Mucosa of rectum (tissue), 2 donors: ENCODE measurements around the gene HRAS.

ENCODE experiments used
- H3K27ac ChIP-seq, 2 donors: one replicate each; pipeline ENCODE4 v1.7.0; 2013; ENCODE audit warnings: inconsistent platforms in 2 of 2, low read depth in 2 of 2, low read length in 2 of 2
- H3K27me3 ChIP-seq, 2 donors: one replicate each; pipeline ENCODE4 v1.7.0; 2013; ENCODE audit warnings: low read length in 2 of 2; ENCODE audit not compliant: control insufficient read depth in 2 of 2, insufficient read depth in 2 of 2
- H3K36me3 ChIP-seq, 2 donors: one replicate each; pipeline ENCODE4 v1.7.0; 2013; ENCODE audit warnings: low read length in 2 of 2; ENCODE audit not compliant: control insufficient read depth in 2 of 2, insufficient read depth in 2 of 2
- H3K4me1 ChIP-seq, 2 donors: one replicate each; pipeline ENCODE4 v1.7.0; 2013; ENCODE audit warnings: low read length in 2 of 2, mild to moderate bottlenecking in 1 of 2; ENCODE audit not compliant: control insufficient read depth in 2 of 2, insufficient read depth in 2 of 2
- H3K4me3 ChIP-seq, 2 donors: one replicate each; pipeline ENCODE4 v1.7.0; 2013; ENCODE audit warnings: low read length in 2 of 2
- H3K9ac ChIP-seq, 2 donors: one replicate each; pipeline ENCODE4 v1.7.0; 2013; ENCODE audit warnings: low read length in 2 of 2, low read depth in 1 of 2, mild to moderate bottlenecking in 1 of 2
- H3K9me3 ChIP-seq, 2 donors: one replicate each; pipeline ENCODE4 v1.7.0; 2013; ENCODE audit warnings: low read length in 2 of 2; ENCODE audit not compliant: control insufficient read depth in 2 of 2
- donor health status: healthy.
- donor health status: Normal muscosa, but diverticular disease.

The HRAS gene

DNA sequence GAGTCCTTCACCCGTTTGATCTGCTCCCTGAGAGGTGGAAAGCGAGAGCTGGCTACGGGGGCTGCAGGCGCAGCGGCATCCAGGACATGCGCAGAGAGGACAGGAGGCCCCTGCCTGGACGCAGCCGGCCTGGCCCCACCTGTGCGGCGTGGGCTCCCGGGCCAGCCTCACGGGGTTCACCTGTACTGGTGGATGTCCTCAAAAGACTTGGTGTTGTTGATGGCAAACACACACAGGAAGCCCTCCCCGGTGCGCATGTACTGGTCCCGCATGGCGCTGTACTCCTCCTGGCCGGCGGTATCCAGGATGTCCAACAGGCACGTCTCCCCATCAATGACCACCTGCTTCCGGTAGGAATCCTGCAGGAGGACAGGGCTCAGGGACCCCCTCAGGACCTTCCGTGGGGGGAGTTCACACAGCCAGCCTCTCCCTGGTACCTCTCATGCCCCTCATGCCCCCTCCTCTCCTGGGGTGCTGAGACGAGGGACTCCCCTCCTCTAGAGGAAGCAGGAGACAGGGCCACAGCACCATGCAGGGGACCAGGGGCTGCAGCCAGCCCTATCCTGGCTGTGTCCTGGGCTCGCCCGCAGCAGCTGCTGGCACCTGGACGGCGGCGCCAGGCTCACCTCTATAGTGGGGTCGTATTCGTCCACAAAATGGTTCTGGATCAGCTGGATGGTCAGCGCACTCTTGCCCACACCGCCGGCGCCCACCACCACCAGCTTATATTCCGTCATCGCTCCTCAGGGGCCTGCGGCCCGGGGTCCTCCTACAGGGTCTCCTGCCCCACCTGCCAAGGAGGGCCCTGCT is 1.6 kb downstream of the HRAS start:
- H3K9me3 ChIP-seq = no peaks in the 10 kb centered on the region
- H3K27me3 ChIP-seq = no peaks in the 10 kb centered on the region
- H3K4me3 ChIP-seq = peak overlapping the region in 1 of 2 donors; percentile 74
- H3K36me3 ChIP-seq = peaks cover 11 to 14% of the 10 kb centered on the region in 2 donors
- H3K27ac ChIP-seq = no peak overlapping the region
- peaks cover 22% of the 10 kb centered on the region in 2 donors for H3K4me1 ChIP-seq
- H3K9ac ChIP-seq = no peak overlapping the region

DNA sequence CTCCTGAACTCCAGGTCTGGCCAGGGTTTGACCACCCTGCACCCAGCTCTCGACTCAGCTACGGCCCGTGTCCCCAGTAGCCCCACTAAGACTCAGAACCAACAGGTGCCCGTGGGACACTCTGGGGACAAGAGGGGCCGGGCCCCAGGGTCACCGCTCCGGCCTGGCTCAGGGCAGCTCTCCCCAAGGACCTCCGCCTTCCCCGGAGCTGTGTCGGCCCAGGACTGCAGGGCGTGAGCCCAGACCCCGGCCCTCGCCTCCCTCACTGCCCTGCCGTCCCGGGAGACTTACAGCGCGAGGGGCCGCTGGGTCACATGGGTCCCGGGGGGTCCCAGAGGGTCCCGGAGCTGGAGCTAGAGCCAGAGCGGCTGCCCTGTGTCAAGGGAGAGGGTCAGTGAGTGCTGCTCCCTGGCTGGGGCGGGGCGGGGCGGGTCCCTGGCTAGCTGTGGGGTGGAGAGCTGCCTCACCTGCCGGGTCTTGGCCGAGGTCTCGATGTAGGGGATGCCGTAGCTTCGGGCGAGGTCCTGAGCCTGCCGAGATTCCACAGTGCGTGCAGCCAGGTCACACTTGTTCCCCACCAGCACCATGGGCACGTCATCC is 2.3 kb downstream of the HRAS start:
- Histone ChIP-seq H3K36me3 (peaks cover 11 to 14% of the 10 kb centered on the region in 2 donors), H3K9ac (no peak overlapping the region), H3K27me3 (no peaks in the 10 kb centered on the region), H3K4me1 (peaks cover 19 to 21% of the 10 kb centered on the region in 2 donors), H3K27ac (no peak overlapping the region), H3K4me3 (no peak overlapping the region), H3K9me3 (no peaks in the 10 kb centered on the region)

DNA sequence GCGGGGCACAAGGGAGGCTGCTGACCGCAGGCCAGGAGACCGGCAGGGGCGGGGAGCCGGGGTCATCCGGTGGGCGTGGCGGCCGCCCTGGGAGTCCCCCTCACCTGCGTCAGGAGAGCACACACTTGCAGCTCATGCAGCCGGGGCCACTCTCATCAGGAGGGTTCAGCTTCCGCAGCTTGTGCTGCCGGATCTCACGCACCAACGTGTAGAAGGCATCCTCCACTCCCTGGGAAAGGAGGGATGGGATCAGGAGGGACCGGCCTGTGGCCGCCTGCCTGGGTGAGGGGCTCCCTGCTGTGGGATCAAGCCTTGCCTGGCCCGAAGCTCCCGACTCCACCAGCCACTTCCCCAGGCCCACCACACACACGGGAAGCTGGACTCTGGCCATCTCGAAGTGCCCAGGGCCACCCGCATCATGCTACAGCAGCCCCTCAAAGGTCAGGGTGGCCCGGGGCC is 2.8 kb downstream of the HRAS start:
- Histone ChIP-seq H3K4me1 (peaks cover 14 to 16% of the 10 kb centered on the region in 2 donors), H3K4me3 (no peak overlapping the region), H3K36me3 (peaks cover 11 to 14% of the 10 kb centered on the region in 2 donors), H3K9me3 (no peaks in the 10 kb centered on the region), H3K9ac (no peak overlapping the region), H3K27ac (no peak overlapping the region), H3K27me3 (no peaks in the 10 kb centered on the region)

DNA sequence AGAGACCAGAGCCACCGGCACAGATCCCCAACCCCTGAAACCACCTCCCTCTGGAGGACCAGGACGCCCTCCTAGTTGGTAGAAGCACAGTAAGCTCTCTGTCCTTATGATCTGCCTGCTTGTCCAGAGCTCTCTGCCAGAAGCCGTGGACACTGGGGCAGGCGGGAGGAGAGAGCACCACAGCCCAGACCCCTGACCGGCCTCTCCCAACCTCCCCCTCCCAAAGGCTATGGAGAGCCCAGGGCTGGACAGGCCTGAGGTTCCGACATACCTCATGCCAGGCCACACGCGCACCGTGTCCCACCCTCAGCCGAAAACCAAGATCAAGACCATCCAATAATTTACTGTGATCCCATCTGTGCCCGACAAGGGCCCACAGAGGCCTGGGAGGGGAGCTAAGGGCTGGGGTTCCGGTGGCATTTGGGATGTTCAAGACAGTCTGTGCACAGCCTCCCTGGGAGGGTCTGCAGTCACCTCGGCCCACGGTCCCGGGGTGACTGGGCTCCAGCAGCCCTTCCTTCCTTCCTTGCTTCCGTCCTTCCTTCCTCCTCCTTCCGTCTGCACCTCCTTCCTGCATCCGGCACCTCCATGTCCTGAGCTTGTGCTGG is 3.4 kb downstream of the HRAS start:
- no peak overlapping the region for H3K9ac ChIP-seq
- H3K27me3 ChIP-seq = no peaks in the 10 kb centered on the region
- no peaks in the 10 kb centered on the region for H3K9me3 ChIP-seq
- H3K27ac ChIP-seq = no peak overlapping the region
- H3K36me3 ChIP-seq = peaks cover 11 to 14% of the 10 kb centered on the region in 2 donors
- H3K4me3 ChIP-seq = no peak overlapping the region
- peaks cover 13 to 14% of the 10 kb centered on the region in 2 donors for H3K4me1 ChIP-seq

DNA sequence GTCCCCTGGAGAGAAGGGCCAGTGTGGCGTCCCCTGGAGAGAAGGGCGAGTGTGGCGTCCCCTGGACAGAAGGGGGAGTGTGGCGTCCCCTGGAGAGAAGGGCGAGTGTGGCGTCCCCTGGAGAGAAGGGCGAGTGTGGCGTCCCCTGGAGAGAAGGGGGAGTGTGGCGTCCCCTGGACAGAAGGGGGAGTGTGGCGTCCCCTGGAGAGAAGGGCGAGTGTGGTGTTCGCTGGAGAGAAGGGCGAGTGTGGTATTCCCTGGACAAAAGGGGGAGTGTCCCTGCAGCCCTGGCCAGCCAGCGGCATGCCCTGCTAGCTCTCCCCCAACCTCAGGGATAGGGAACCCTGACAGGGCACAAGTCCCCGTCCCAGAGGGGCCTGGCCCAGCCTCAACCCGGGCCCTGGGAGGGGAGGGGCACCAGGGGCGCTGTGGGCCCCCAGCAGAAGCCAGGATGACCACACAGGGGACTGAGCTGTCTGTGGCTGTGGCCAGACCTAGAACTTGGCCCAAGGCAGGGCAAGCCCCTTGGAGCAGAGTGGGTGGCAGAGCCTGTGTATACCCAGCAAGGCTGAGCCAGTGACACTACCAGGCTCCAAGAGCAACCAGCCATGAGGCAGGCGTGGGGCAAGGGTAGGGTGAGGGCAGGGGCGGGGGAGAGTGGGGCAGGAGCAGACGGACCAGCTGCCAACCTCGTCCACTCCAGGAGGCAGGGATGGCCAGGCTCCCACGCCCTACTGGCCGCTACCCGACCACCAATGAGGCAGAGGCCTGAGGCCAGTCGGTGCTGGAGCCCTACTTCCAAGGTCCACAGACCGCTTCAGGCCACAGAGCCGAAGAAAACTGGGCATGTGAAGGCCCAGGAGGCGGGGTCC is 4.2 kb downstream of the HRAS start:
- no peaks in the 10 kb centered on the region for H3K27me3 ChIP-seq
- H3K36me3 ChIP-seq = peaks cover 11 to 14% of the 10 kb centered on the region in 2 donors
- peaks cover 13% of the 10 kb centered on the region in 2 donors for H3K4me1 ChIP-seq
- no peaks in the 10 kb centered on the region for H3K9me3 ChIP-seq
- no peak overlapping the region for H3K9ac ChIP-seq
- no peak overlapping the region for H3K4me3 ChIP-seq
- no peak overlapping the region for H3K27ac ChIP-seq

DNA sequence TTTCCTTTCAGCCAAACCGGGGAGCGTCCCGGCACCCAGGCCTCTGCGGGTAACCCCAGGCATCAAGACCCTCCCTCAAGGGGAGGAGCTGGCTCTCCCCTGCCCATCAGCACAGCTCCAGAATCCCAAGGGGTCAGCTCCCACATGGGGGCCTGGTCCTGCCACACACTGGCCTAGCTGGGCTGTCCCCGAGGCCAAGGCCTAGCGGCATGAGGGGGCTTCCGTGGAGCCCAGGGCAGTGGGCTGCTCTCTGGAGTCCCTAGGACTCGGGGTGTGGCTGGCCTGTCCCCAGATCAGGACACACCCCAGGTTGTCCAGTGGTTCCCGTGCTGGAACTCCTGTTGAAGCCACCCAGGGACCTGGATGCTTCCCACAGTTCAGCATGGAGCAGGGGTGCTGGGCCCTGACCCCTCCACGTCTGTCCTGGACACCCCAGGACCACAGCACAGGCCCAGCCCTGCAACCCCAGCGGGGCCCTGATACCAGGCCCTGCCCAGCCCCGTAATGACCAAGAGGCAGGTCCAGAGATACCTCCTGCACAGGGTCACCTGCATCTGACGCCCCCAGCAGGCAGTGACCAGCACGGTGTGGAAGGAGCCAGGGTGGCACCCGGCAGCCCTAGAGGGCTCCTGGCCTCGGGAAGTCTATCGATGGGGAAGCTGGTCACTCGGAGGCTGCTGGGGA is 5.5 kb downstream of the HRAS start:
- peaks cover 11 to 14% of the 10 kb centered on the region in 2 donors for H3K36me3 ChIP-seq
- peaks cover 10 to 13% of the 10 kb centered on the region in 2 donors for H3K4me1 ChIP-seq
- no peak overlapping the region for H3K9ac ChIP-seq

DNA sequence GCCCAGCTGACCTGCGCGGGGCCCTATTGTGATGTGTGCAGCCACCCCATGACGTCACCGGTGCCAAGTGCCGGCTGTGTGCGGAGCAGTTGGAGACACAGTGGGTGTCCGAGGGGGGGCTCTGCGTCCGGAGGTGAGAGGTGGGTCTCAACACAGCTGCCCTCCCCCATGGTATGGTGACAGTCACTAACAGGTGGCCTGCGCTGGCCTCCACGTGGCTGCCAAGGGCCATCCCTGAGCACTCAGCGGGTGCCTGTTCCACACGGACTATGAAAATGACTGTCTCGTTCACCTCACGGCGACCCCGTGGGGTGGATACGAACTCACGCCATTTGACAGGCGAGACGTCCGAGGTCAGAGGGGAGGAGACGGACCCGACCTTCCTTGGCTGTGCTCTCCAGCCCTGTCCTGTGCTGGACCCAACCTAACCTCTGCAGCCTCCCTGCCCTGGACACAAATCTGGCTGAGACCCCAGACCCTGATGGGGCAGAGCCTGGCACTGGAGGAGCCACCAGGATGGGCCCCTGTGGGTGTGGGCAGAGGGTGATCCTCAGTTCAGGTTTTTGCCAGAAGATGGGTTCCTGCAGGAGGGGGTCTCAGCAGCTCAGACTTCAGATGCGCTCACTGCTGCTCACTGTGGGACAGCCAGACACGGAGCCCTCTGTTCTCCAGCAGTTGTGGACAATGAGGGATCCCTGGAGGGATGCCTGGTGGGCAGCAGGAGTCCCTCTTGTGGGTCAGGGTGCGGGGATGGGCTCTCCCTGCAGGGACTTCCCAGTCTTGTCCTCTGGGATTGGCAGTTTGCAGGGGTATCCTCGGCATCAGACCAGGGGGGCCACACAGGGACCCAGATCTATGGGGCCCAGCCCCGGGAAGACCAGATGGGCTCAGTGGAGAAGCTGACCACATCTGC is 6.3 kb downstream of the HRAS start:
- H3K36me3 ChIP-seq = peaks cover 11 to 14% of the 10 kb centered on the region in 2 donors
- H3K4me1 ChIP-seq = peaks cover 7 to 8% of the 10 kb centered on the region in 2 donors
- H3K9ac ChIP-seq = no peak overlapping the region
- no peak overlapping the region for H3K4me3 ChIP-seq
- no peak overlapping the region for H3K27ac ChIP-seq
- H3K9me3 ChIP-seq = no peaks in the 10 kb centered on the region
- H3K27me3 ChIP-seq = no peaks in the 10 kb centered on the region

More for the DNA sequence above, 5.5 kb downstream of the HRAS start:
- Histone ChIP-seq H3K27ac (no peak overlapping the region), H3K9me3 (no peaks in the 10 kb centered on the region), H3K4me3 (no peak overlapping the region), H3K27me3 (no peaks in the 10 kb centered on the region)

DNA sequence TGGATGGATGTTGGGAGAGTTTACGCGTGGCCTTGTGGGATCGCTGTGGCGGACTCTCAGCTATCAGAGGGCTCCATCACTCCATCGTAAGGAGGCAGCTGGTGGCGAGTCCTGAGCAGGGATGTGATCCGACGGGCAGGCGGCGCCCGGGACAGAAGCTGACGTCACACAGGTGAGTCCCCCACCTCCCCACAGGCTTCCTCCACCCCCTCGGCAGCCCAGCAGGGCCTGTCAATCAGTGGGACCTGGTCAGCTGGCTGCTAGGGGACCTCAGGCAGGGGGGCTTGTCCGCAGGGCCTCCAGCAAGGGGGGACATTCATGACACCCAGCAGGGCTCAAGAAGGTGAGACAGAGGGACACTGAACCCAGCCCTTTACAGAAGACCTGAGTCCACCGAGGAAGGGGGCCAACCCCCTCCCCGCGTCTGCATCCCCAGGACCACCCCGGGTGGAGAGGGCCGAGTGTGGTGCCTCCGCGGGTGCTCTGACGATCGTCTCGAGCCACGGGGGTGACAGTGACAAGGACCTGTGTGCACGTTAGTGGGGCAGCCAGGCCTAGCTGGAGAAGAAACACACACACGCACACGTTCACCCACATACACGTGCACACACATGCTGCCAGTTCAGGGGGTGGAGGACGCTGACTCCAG is 7.1 kb downstream of the HRAS start:
- Histone ChIP-seq H3K9me3 (no peaks in the 10 kb centered on the region), H3K4me1 (peaks cover 0 to under 1% of the 10 kb centered on the region in 2 donors), H3K36me3 (peaks cover 8 to 14% of the 10 kb centered on the region in 2 donors), H3K9ac (no peak overlapping the region), H3K27ac (no peak overlapping the region), H3K4me3 (no peak overlapping the region), H3K27me3 (no peaks in the 10 kb centered on the region)
